WERI-Rb-1 (cell line): ENCODE results near the gene CHSY1.

ENCODE experiments used
- DNase-seq: peaks from one replicate; pipeline ENCODE4 v3.0.0-alpha.2; 2020
- H3K27ac ChIP-seq: fragments of 250-450 bp; sonication (Bioruptor Pico); 2 replicates; pipeline ENCODE4 v1.5.1; 2020; ENCODE audit warnings: mild to moderate bottlenecking, moderate library complexity
- H3K27me3 ChIP-seq: fragments of 250-450 bp; sonication (Bioruptor Pico); 2 replicates; pipeline ENCODE4 v1.5.1; 2021; ENCODE audit warnings: mild to moderate bottlenecking, low read depth, moderate library complexity; ENCODE audit not compliant: insufficient read depth, severe bottlenecking
- H3K36me3 ChIP-seq: fragments of 250-450 bp; sonication (Bioruptor Pico); 2 replicates; pipeline ENCODE4 v1.5.1; 2020; ENCODE audit warnings: mild to moderate bottlenecking, moderate library complexity
- H3K4me3 ChIP-seq: 2 replicates; pipeline ENCODE4 v1.5.1; 2011; ENCODE audit warnings: low read depth, mild to moderate bottlenecking, control low read depth, low read length
- H3K9me3 ChIP-seq: fragments of 250-450 bp; sonication (Bioruptor Pico); 2 replicates; pipeline ENCODE4 v1.5.1; 2021; ENCODE audit warnings: mild to moderate bottlenecking, moderate library complexity; ENCODE audit not compliant: severe bottlenecking
- CTCF ChIP-seq: IDR thresholded peaks from 2 replicates; pipeline ENCODE4 v1.5.1; 2011; ENCODE audit warnings: low read depth, mild to moderate bottlenecking, control low read depth, inconsistent platforms, low read length

Gene CHSY1

GRCh38 chr15:101251830-101252820 is at the start of gene CHSY1:
TSS of gene CHSY1 (minus strand) at chr15:101252048. CDS start at chr15:101251456, 592 bp downstream.
- Histone ChIP-seq H3K27ac (peak within 1 kb of the TSS; percentile 91), H3K4me3 (peak within 1 kb of the TSS; percentile 67), H3K9me3 (no peaks in the 10 kb centered on the region), H3K27me3 (no peaks in the 10 kb centered on the region), H3K36me3 (peaks cover 13% of the 10 kb centered on the region)
- peak; percentile 42; the same call in 1 of the 2 replicates for TF ChIP-seq CTCF
- peak; percentile 89 for DNase-seq

GRCh38 chr15:101296418-101297405 is 44.9 kb upstream of the CHSY1 start:
- peaks cover 22% of the 10 kb centered on the region for H3K36me3 ChIP-seq
- no peaks in the 10 kb centered on the region for H3K9me3 ChIP-seq
- no peaks in the 10 kb centered on the region for H3K27me3 ChIP-seq
- TF ChIP-seq CTCF = no peak
- no peak overlapping the region for H3K4me3 ChIP-seq
- H3K27ac ChIP-seq = no peak overlapping the region
- DNase-seq = no peak

- Histone ChIP-seq H3K4me3 (peak overlapping the region; percentile 71), H3K36me3 (peaks cover 28% of the 10 kb centered on the region), H3K9me3 (no peaks in the 10 kb centered on the region), H3K27me3 (no peaks in the 10 kb centered on the region), H3K27ac (peak overlapping the region; percentile 94)
- TF ChIP-seq CTCF = no peak
- no peak for DNase-seq
These were observed 43.8 kb upstream of the CHSY1 start for GRCh38 chr15:101295607-101296161.

- peak within 1 kb of the TSS; percentile 71 for H3K4me3 ChIP-seq
- H3K27me3 ChIP-seq = no peaks in the 10 kb centered on the region
- TF ChIP-seq CTCF = no peak
- H3K27ac ChIP-seq = peak within 1 kb of the TSS; percentile 94
- H3K36me3 ChIP-seq = peaks cover 33% of the 10 kb centered on the region
- H3K9me3 ChIP-seq = no peaks in the 10 kb centered on the region
- DNase-seq = peak; percentile 96
These were observed 43.1 kb upstream of the CHSY1 start, which contains the start of gene SNRPA1 for GRCh38 chr15:101294731-101295606. TSS of gene SNRPA1 (minus strand) at chr15:101295248. CDS start at chr15:101295178, 70 bp downstream.
